Measurements from ENCODE around the gene RAB35. TPM values are rescaled to one million over a fixed set of nuclear protein-coding genes. Genes with fewer than 3 reads are reported as not detected.

RAB35 gene
- polyA plus RNA-seq, 1 of the 3 experiments (the other 2 are of a cell fraction): 41.8 TPM

DNA sequence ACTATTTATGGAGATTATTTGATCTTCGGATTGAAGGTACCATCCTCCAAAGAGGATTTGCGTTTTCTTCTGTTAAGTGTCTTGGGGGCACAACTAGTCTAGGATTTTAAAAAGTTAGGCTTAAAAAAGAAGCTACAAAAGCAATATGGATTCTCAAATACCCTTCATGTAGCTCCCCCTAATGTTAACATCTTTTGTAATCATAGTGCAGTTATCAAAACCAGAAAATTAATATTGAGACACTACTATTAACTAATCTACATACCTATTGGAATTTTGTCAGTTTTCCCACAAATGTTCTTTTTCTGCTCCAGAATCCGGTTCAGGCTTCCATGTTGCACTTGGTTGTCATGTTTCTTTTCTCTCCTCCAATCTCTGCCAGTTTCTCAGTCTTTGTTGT lies 65.0 kb downstream of the RAB35 start:
- no peak for TF ChIP-seq FOSL2 (IDR thresholded peaks at IDR 0.05; ENCODE audit: borderline replicate concordance, low read depth)
- TF ChIP-seq, protein P1, sequence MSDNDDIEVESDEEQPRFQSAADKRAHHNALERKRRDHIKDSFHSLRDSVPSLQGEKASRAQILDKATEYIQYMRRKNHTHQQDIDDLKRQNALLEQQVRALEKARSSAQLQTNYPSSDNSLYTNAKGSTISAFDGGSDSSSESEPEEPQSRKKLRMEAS (IDR thresholded peaks at IDR 0.05; ENCODE audit: low read depth): no peak
- no peak for TF ChIP-seq TEAD4 (IDR thresholded peaks at IDR 0.05; ENCODE audit: borderline replicate concordance, insufficient read depth)
- TF ChIP-seq, protein P2, sequence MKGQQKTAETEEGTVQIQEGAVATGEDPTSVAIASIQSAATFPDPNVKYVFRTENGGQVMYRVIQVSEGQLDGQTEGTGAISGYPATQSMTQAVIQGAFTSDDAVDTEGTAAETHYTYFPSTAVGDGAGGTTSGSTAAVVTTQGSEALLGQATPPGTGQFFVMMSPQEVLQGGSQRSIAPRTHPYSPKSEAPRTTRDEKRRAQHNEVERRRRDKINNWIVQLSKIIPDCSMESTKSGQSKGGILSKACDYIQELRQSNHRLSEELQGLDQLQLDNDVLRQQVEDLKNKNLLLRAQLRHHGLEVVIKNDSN (IDR thresholded peaks at IDR 0.05; ENCODE audit: borderline replicate concordance, low read depth): no peak
- WGBS (ENCODE audit: low lambda C conversion rate): 66% methylated on average over 3 of the region's 3 CpGs
- no peak overlapping the region for H3K4me3 ChIP-seq (ENCODE audit: low read depth in 2 of 2, low read length in 1 of 2)
- ChIA-PET POLR2A (no interaction called here), CTCF (no interaction called here)
- H3K9ac ChIP-seq: no peak overlapping the region
- H2AFZ ChIP-seq (ENCODE audit: low read depth): no peak overlapping the region
- H3F3A ChIP-seq (replicated peaks; ENCODE audit: insufficient read depth): no peaks in the 10 kb centered on the region
- no peaks in the 10 kb centered on the region for H3K36me3 ChIP-seq (replicated peaks in 1 of 2; ENCODE audit: control insufficient read depth in 1 of 2, insufficient read depth in 2 of 2, low read length in 1 of 2)
- no peaks in the 10 kb centered on the region for H3K9me2 ChIP-seq
- no peak for DNase-seq
- H3K79me2 ChIP-seq (ENCODE audit: insufficient read depth): no peaks in the 10 kb centered on the region
- H3K4me2 ChIP-seq: no peak overlapping the region
- no peak overlapping the region for H3K27ac ChIP-seq (ENCODE audit: low read depth in 2 of 2, low read length in 1 of 2)
- H3K9me3 ChIP-seq: no peaks in the 10 kb centered on the region
- H4K20me1 ChIP-seq (ENCODE audit: insufficient read depth): no peaks in the 10 kb centered on the region
- no peaks in the 10 kb centered on the region for H3K4me1 ChIP-seq (ENCODE audit: control insufficient read depth in 1 of 2, insufficient read depth in 2 of 2, low read depth in 1 of 2, low read length in 1 of 2)
- no peaks in the 10 kb centered on the region for H3K27me3 ChIP-seq (ENCODE audit: insufficient read depth)

DNA sequence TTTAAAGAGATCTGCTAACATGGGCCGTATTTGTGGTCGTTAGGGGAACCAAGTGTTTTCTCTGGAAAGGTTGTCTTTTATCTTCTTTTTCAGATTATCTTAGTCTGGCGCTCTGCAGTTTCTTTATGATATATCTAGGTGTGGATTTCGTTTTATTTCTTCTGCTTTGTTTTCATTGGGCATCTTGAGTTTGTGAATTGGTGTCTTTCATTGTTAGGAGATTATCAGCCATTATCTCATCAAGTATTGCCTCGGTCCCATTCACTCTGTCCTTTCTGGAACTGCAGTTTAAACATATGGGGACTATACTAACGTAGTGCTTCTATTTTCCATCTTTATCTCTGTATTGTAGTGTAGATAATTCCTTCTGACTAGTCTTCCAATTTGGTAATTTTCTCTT lies 67.1 kb downstream of the RAB35 start:
- WGBS (ENCODE audit: low lambda C conversion rate): 39% methylated on average over 6 of the region's 6 CpGs
- Histone ChIP-seq H2AFZ (ENCODE audit: low read depth) (no peak overlapping the region), H3K9me2 (no peaks in the 10 kb centered on the region), H4K20me1 (ENCODE audit: insufficient read depth) (no peaks in the 10 kb centered on the region), H3K36me3 (replicated peaks in 1 of 2; ENCODE audit: control insufficient read depth in 1 of 2, insufficient read depth in 2 of 2, low read length in 1 of 2) (no peaks in the 10 kb centered on the region), H3K4me1 (ENCODE audit: control insufficient read depth in 1 of 2, insufficient read depth in 2 of 2, low read depth in 1 of 2, low read length in 1 of 2) (no peaks in the 10 kb centered on the region), H3K4me3 (ENCODE audit: low read depth in 2 of 2, low read length in 1 of 2) (no peak overlapping the region), H3K27ac (ENCODE audit: low read depth in 2 of 2, low read length in 1 of 2) (no peak overlapping the region), H3K9ac (no peak overlapping the region), H3K9me3 (no peaks in the 10 kb centered on the region), H3K79me2 (ENCODE audit: insufficient read depth) (no peaks in the 10 kb centered on the region), H3F3A (replicated peaks; ENCODE audit: insufficient read depth) (no peaks in the 10 kb centered on the region), H3K27me3 (ENCODE audit: insufficient read depth) (no peaks in the 10 kb centered on the region), H3K4me2 (no peak overlapping the region)
- ChIA-PET POLR2A (no interaction called here), CTCF (no interaction called here)
- no peak for DNase-seq
- TF ChIP-seq FOSL2 (IDR thresholded peaks at IDR 0.05; ENCODE audit: borderline replicate concordance, low read depth) (no peak), SMC3 (IDR thresholded peaks at IDR 0.05; ENCODE audit: low read depth, low read length) (no peak), TCF12 (IDR thresholded peaks at IDR 0.05) (no peak), TEAD4 (IDR thresholded peaks at IDR 0.05; ENCODE audit: borderline replicate concordance, insufficient read depth) (no peak)
- TF ChIP-seq, protein P3, sequence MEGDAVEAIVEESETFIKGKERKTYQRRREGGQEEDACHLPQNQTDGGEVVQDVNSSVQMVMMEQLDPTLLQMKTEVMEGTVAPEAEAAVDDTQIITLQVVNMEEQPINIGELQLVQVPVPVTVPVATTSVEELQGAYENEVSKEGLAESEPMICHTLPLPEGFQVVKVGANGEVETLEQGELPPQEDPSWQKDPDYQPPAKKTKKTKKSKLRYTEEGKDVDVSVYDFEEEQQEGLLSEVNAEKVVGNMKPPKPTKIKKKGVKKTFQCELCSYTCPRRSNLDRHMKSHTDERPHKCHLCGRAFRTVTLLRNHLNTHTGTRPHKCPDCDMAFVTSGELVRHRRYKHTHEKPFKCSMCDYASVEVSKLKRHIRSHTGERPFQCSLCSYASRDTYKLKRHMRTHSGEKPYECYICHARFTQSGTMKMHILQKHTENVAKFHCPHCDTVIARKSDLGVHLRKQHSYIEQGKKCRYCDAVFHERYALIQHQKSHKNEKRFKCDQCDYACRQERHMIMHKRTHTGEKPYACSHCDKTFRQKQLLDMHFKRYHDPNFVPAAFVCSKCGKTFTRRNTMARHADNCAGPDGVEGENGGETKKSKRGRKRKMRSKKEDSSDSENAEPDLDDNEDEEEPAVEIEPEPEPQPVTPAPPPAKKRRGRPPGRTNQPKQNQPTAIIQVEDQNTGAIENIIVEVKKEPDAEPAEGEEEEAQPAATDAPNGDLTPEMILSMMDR (IDR thresholded peaks at IDR 0.05): no peak
- TF ChIP-seq, protein P4, sequence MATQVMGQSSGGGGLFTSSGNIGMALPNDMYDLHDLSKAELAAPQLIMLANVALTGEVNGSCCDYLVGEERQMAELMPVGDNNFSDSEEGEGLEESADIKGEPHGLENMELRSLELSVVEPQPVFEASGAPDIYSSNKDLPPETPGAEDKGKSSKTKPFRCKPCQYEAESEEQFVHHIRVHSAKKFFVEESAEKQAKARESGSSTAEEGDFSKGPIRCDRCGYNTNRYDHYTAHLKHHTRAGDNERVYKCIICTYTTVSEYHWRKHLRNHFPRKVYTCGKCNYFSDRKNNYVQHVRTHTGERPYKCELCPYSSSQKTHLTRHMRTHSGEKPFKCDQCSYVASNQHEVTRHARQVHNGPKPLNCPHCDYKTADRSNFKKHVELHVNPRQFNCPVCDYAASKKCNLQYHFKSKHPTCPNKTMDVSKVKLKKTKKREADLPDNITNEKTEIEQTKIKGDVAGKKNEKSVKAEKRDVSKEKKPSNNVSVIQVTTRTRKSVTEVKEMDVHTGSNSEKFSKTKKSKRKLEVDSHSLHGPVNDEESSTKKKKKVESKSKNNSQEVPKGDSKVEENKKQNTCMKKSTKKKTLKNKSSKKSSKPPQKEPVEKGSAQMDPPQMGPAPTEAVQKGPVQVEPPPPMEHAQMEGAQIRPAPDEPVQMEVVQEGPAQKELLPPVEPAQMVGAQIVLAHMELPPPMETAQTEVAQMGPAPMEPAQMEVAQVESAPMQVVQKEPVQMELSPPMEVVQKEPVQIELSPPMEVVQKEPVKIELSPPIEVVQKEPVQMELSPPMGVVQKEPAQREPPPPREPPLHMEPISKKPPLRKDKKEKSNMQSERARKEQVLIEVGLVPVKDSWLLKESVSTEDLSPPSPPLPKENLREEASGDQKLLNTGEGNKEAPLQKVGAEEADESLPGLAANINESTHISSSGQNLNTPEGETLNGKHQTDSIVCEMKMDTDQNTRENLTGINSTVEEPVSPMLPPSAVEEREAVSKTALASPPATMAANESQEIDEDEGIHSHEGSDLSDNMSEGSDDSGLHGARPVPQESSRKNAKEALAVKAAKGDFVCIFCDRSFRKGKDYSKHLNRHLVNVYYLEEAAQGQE (IDR thresholded peaks at IDR 0.05; ENCODE audit: low read depth, low read length): no peak
- TF ChIP-seq, protein P5, sequence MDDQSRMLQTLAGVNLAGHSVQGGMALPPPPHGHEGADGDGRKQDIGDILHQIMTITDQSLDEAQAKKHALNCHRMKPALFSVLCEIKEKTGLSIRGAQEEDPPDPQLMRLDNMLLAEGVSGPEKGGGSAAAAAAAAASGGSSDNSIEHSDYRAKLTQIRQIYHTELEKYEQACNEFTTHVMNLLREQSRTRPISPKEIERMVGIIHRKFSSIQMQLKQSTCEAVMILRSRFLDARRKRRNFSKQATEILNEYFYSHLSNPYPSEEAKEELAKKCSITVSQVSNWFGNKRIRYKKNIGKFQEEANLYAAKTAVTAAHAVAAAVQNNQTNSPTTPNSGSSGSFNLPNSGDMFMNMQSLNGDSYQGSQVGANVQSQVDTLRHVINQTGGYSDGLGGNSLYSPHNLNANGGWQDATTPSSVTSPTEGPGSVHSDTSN (IDR thresholded peaks at IDR 0.05): no peak

Measured in SK-N-SH (cell line).